Parathyroid adenoma (tissue), 2 donors: ENCODE data around the gene LYSET.

ENCODE experiments used
- H2AFZ ChIP-seq: fragments of 300-600 bp; sonication (generic); one replicate; pipeline ENCODE4 v1.7.0; 2017; ENCODE audit warnings: antibody characterized with exemption, mild to moderate bottlenecking
- H3K27ac ChIP-seq: fragments of 300-600 bp; sonication (generic); one replicate; pipeline ENCODE4 v1.7.0; 2017
- H3K27me3 ChIP-seq: fragments of 300-600 bp; sonication (generic); one replicate; pipeline ENCODE4 v1.7.0; 2017; ENCODE audit warnings: low read length; ENCODE audit not compliant: control insufficient read depth, insufficient read depth
- H3K36me3 ChIP-seq: fragments of 300-600 bp; sonication (generic); one replicate; pipeline ENCODE4 v1.7.0; 2017; ENCODE audit warnings: low read length; ENCODE audit not compliant: control insufficient read depth, insufficient read depth
- H3K4me1 ChIP-seq: fragments of 300-600 bp; sonication (generic); one replicate; pipeline ENCODE4 v1.7.0; 2017; ENCODE audit warnings: control low read depth
- H3K4me2 ChIP-seq: fragments of 300-600 bp; sonication (generic); one replicate; pipeline ENCODE4 v1.7.0; 2017; ENCODE audit warnings: low read length
- H3K4me3 ChIP-seq: fragments of 300-600 bp; sonication (generic); one replicate; pipeline ENCODE4 v1.7.0; 2017; ENCODE audit warnings: low read depth, low read length
- H3K79me2 ChIP-seq: fragments of 300-600 bp; sonication (generic); one replicate; pipeline ENCODE4 v1.7.0; 2017; ENCODE audit warnings: control low read depth
- H3K9ac ChIP-seq: fragments of 300-600 bp; sonication (generic); one replicate; pipeline ENCODE4 v1.7.0; 2017; ENCODE audit warnings: mild to moderate bottlenecking
- H3K9me3 ChIP-seq: fragments of 300-600 bp; sonication (generic); one replicate; pipeline ENCODE4 v1.7.0; 2017; ENCODE audit warnings: low read length; ENCODE audit not compliant: control insufficient read depth
- TF ChIP-seq, protein P1 (sequence below): fragments of 300-600 bp; sonication (generic); IDR thresholded peaks from one replicate; pipeline ENCODE4 v1.7.0; 2017; ENCODE audit warnings: antibody characterized with exemption, mild to moderate bottlenecking
- donor health status: primary hyperparathyroidism.

The LYSET gene

DNA sequence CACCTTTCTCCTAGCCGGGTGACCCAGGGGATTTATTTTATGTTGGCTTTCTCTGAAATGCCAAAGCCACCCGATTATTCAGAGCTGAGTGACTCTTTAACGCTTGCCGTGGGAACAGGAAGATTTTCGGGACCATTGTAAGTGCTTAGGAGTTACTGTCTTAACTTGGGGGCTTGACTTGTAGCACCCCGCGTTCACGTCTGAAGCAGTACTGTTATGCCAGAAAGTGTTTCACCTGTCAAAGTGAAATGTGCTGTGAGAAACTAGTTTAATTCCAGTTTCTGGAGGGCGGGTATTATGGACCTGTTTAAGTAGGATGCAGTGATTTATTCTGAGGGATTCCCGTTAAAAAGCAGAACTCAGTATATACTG lies 218 bp downstream of the LYSET start:
- no peak overlapping the region for H3K9ac ChIP-seq
- peak overlapping the region; percentile 93 for H3K27ac ChIP-seq
- peaks cover 2% of the 10 kb centered on the region for H3K79me2 ChIP-seq
- H3K9me3 ChIP-seq = no peaks in the 10 kb centered on the region
- no peaks in the 10 kb centered on the region for H3K36me3 ChIP-seq
- peak overlapping the region; percentile 86 for H3K4me3 ChIP-seq
- H3K4me2 ChIP-seq = peak overlapping the region; percentile 95
- peaks cover 6% of the 10 kb centered on the region for H3K4me1 ChIP-seq
- H3K27me3 ChIP-seq = no peaks in the 10 kb centered on the region
- TF ChIP-seq, protein P1, sequence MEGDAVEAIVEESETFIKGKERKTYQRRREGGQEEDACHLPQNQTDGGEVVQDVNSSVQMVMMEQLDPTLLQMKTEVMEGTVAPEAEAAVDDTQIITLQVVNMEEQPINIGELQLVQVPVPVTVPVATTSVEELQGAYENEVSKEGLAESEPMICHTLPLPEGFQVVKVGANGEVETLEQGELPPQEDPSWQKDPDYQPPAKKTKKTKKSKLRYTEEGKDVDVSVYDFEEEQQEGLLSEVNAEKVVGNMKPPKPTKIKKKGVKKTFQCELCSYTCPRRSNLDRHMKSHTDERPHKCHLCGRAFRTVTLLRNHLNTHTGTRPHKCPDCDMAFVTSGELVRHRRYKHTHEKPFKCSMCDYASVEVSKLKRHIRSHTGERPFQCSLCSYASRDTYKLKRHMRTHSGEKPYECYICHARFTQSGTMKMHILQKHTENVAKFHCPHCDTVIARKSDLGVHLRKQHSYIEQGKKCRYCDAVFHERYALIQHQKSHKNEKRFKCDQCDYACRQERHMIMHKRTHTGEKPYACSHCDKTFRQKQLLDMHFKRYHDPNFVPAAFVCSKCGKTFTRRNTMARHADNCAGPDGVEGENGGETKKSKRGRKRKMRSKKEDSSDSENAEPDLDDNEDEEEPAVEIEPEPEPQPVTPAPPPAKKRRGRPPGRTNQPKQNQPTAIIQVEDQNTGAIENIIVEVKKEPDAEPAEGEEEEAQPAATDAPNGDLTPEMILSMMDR = no peak
- H2AFZ ChIP-seq = peak overlapping the region; percentile 93

DNA sequence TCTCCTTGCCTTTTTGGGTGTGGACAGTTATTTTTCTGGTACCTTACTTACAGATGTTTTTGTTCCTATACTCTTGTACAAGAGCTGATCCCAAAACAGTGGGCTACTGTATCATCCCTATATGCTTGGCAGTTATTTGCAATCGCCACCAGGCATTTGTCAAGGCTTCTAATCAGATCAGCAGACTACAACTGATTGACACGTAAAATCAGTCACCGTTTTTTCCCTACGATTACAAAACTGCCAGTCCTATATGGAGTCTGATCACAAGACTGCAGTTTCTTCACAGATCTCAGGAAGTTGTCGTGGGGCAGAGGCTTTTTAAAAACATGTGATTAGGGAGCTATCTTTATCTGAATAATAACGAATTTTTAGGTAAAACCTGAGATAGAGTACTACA lies 1.3 kb downstream of the LYSET start:
- no peak overlapping the region for H3K9ac ChIP-seq
- peaks cover 2% of the 10 kb centered on the region for H3K79me2 ChIP-seq
- TF ChIP-seq, protein P1 = no peak
- no peak overlapping the region for H3K27ac ChIP-seq
- peaks cover 6% of the 10 kb centered on the region for H3K4me1 ChIP-seq
- H3K9me3 ChIP-seq = no peaks in the 10 kb centered on the region
- no peaks in the 10 kb centered on the region for H3K36me3 ChIP-seq
- no peaks in the 10 kb centered on the region for H3K27me3 ChIP-seq
- no peak overlapping the region for H2AFZ ChIP-seq
- H3K4me2 ChIP-seq = no peak overlapping the region
- no peak overlapping the region for H3K4me3 ChIP-seq

DNA sequence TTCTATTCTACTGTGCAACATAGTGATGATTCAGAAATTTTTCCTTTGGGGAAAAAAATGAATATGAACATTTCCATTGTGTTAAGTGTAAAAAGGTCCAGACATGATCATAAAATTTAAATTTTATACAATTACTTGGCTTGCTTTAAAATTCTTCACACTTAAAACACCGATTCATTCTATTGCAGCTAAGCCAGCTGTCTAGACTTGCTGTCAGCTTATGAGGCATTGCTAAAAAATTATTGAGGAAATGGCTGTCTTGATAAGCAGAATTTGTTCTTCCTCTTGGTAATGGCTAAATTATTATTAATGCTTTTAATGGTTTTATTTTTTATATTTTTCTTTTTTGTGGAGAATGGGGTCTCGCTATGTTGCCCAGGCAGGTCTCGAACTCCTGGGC lies 1.8 kb downstream of the LYSET start:
- peaks cover 2% of the 10 kb centered on the region for H3K79me2 ChIP-seq
- H3K27me3 ChIP-seq = no peaks in the 10 kb centered on the region
- no peak overlapping the region for H3K9ac ChIP-seq
- H3K27ac ChIP-seq = no peak overlapping the region
- no peak overlapping the region for H2AFZ ChIP-seq
- H3K4me3 ChIP-seq = no peak overlapping the region
- H3K9me3 ChIP-seq = no peaks in the 10 kb centered on the region
- H3K4me1 ChIP-seq = peaks cover 6% of the 10 kb centered on the region
- no peak overlapping the region for H3K4me2 ChIP-seq
- TF ChIP-seq, protein P1 = no peak
- H3K36me3 ChIP-seq = no peaks in the 10 kb centered on the region

DNA sequence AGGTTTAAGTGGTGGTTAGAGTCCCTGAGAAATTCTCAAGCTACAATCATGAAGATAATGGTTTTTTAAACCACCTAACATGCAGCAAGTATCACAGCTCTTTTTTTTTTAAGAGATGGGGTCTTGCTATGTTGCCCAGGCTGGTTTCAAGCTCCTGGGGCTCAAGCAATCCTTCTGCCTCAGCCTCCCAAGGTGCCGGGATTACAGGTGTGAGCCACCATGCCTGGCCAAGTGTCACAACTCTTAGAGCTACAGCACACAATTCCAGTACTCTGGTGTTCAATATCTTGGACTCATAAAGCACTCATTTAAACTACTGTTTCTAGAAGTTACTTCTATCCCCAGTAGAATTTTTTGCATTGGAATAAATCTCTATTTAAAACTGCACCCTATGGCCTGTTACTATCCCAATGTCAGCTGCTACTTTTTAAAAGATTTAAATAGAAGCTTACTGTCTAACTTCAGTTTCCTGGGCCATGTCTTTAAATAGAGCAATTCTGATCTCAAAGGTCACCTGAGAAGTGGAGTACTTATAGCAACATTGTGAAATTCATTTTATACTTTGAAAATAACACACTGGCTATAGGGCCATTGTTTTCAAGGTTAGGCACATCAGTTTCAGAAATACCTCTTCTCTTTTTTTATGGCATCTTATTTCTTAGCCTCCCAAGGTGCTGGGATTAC lies 10.3 kb downstream of the LYSET start:
- Histone ChIP-seq H3K4me2 (no peak overlapping the region), H3K4me1 (no peaks in the 10 kb centered on the region), H3K27ac (no peak overlapping the region)

More for the DNA sequence above, 10.3 kb downstream of the LYSET start:
- no peak overlapping the region for H3K4me3 ChIP-seq
- H3K9ac ChIP-seq = no peak overlapping the region
- no peaks in the 10 kb centered on the region for H3K27me3 ChIP-seq
- H3K9me3 ChIP-seq = no peaks in the 10 kb centered on the region
- no peaks in the 10 kb centered on the region for H3K36me3 ChIP-seq
- H3K79me2 ChIP-seq = peaks cover 2% of the 10 kb centered on the region
- TF ChIP-seq, protein P1 = no peak
- H2AFZ ChIP-seq = no peak overlapping the region
